Gastrocnemius medialis (tissue), 4 donors: ENCODE results near the gene MICB. TPM values are rescaled to one million over a fixed set of nuclear protein-coding genes. Genes with fewer than 3 reads are reported as not detected.

Source experiments
- ATAC-seq, 2 donors: fragments of 150-250 bp; one replicate each; pipeline ENCODE4 v1.9.1; 2016
- DNase-seq, 2 donors: peaks; one replicate each; pipeline ENCODE4 v3.0.0-alpha.2; 2019
- H3K27ac ChIP-seq, 4 donors: fragments of 200-600 bp; sonication (generic); 1 replicate in 1 of 4; 2 replicates in 3 of 4; pipeline ENCODE4 v1.5.1; 2016 to 2018; ENCODE audit warnings: mild to moderate bottlenecking in 2 of 4, moderate library complexity in 1 of 4
- H3K27me3 ChIP-seq, 3 donors: fragments of 200-600 bp; sonication (generic) in 2 of 3; 1 replicate in 1 of 3; 2 replicates in 2 of 3; pipeline versions ENCODE4 v1.5.1 to v1.6.0; 2016 to 2019; ENCODE audit warnings: mild to moderate bottlenecking in 1 of 3, moderate library complexity in 1 of 3
- H3K36me3 ChIP-seq, 2 donors: fragments of 200-600 bp; sonication (generic) in 1 of 2; one replicate each; pipeline ENCODE4 v1.5.1; 2017 to 2018
- H3K4me1 ChIP-seq, 2 donors: fragments of 200-600 bp; sonication (generic) in 1 of 2; one replicate each; pipeline ENCODE4 v1.5.1; 2016 to 2017; ENCODE audit warnings: mild to moderate bottlenecking in 2 of 2
- H3K4me3 ChIP-seq, 4 donors: fragments of 200-600 bp; sonication (generic) in 3 of 4; 1 replicate in 1 of 4; 2 replicates in 3 of 4; pipeline ENCODE4 v1.5.1; 2016 to 2019; ENCODE audit warnings: mild to moderate bottlenecking in 2 of 4
- H3K9me3 ChIP-seq, 3 donors: fragments of 200-600 bp; sonication (generic) in 2 of 3; 1 replicate in 1 of 3; 2 replicates in 2 of 3; pipeline ENCODE4 v1.5.1; 2016 to 2019
- CTCF ChIP-seq, 5 experiments: fragments of 450-650 bp in 3 of 5; fragments of 200-600 bp in 2 of 5; sonication (generic) in 2 of 5; IDR thresholded peaks in 4 of 5; conservative IDR thresholded peaks in 1 of 5; 1 replicate in 4 of 5; 2 replicates in 1 of 5; pipeline ENCODE4 v1.5.1; 2016 to 2019; ENCODE audit warnings: antibody characterized with exemption in 5 of 5, mild to moderate bottlenecking in 3 of 5, moderate library complexity in 3 of 5
- POLR2A ChIP-seq, 2 donors: fragments of 450-650 bp; IDR thresholded peaks; one replicate each; pipeline ENCODE4 v1.6.1; 2017; ENCODE audit warnings: antibody characterized with exemption in 2 of 2, mild to moderate bottlenecking in 2 of 2, moderate library complexity in 2 of 2
- in situ Hi-C, 4 donors: fragments of 200-750 bp; cut with MboI; loops; one replicate each; pipeline versions ENCODE4 v1.15.0 to v1.8.0; 2017; ENCODE audit warnings: low sequenced_read_pairs in 4 of 4
- intact Hi-C: fragments of 100-400 bp; cut with DNase I; formaldehyde crosslinking; loops from one replicate; pipeline ENCODE4 v1.15.1; 2023; ENCODE audit warnings: low total_unique reads
- total RNA-seq, 4 donors: library from RNA; depleted of rRNA; stranded (reverse); fragments of >200 nt; gene quantifications; one replicate each; pipeline versions ENCODE4 v1.1.0 to v1.2.3, GENCODE V29; 2016

Gene MICB
- total RNA-seq, 4 donors from 2014 or later, result 0.20 to 1.2 (median 0.50) TPM

- intact Hi-C loops, result no loop called here
- H3K4me1 ChIP-seq, result no peaks in the 10 kb centered on the region
- no peak overlapping the region for H3K4me3 ChIP-seq
- ATAC-seq (no peak), DNase-seq (no peak)
- no peaks in the 10 kb centered on the region for H3K36me3 ChIP-seq
- no peaks in the 10 kb centered on the region for H3K9me3 ChIP-seq
- in situ Hi-C loops, result no loop called here
- TF ChIP-seq CTCF (IDR thresholded peaks at IDR 0.05 in 4 of 5, conservative IDR thresholded peaks at IDR 0.05 in 1 of 5) (no peak), POLR2A (IDR thresholded peaks at IDR 0.05) (no peak)
- H3K27ac ChIP-seq, result no peak overlapping the region
- H3K27me3 ChIP-seq, result no peaks in the 10 kb centered on the region
Measured at GRCh38 chr6:31510007-31510406, 12.1 kb downstream of the MICB start.

- no peaks in the 10 kb centered on the region for H3K36me3 ChIP-seq
- no peak for TF ChIP-seq POLR2A (IDR thresholded peaks at IDR 0.05)
- no peak for TF ChIP-seq CTCF (IDR thresholded peaks at IDR 0.05 in 4 of 5, conservative IDR thresholded peaks at IDR 0.05 in 1 of 5)
- H3K4me3 ChIP-seq, result no peak overlapping the region
- no peaks in the 10 kb centered on the region for H3K9me3 ChIP-seq
- no peak for DNase-seq
- ATAC-seq, result no peak
- in situ Hi-C loops, result no loop called here
- no peaks in the 10 kb centered on the region for H3K27me3 ChIP-seq
- intact Hi-C loops, result no loop called here
- H3K27ac ChIP-seq, result no peak overlapping the region
- no peaks in the 10 kb centered on the region for H3K4me1 ChIP-seq
Measured at GRCh38 chr6:31513456-31514165, 15.7 kb downstream of the MICB start.

GRCh38 chr6:31521835-31522234 lies 23.9 kb downstream of the MICB start:
- no peaks in the 10 kb centered on the region for H3K36me3 ChIP-seq
- no peak for TF ChIP-seq POLR2A (IDR thresholded peaks at IDR 0.05)
- no peak for TF ChIP-seq CTCF (IDR thresholded peaks at IDR 0.05 in 4 of 5, conservative IDR thresholded peaks at IDR 0.05 in 1 of 5)
- no peak overlapping the region for H3K4me3 ChIP-seq
- no peaks in the 10 kb centered on the region for H3K4me1 ChIP-seq
- in situ Hi-C loops, result no loop called here
- ATAC-seq (no peak), DNase-seq (no peak)
- no peaks in the 10 kb centered on the region for H3K27me3 ChIP-seq
- no peaks in the 10 kb centered on the region for H3K9me3 ChIP-seq
- H3K27ac ChIP-seq, result no peak overlapping the region
- intact Hi-C loops, result no loop called here

- DNase-seq, result no peak
- H3K36me3 ChIP-seq, result peaks cover 0 to 10% of the 10 kb centered on the region in 2 donors
- no peaks in the 10 kb centered on the region for H3K4me1 ChIP-seq
- no peak overlapping the region for H3K4me3 ChIP-seq
- no peaks in the 10 kb centered on the region for H3K9me3 ChIP-seq
- no peak overlapping the region for H3K27ac ChIP-seq
- no peak for ATAC-seq
- TF ChIP-seq CTCF (IDR thresholded peaks at IDR 0.05 in 4 of 5, conservative IDR thresholded peaks at IDR 0.05 in 1 of 5), result no peak
- no peak for TF ChIP-seq POLR2A (IDR thresholded peaks at IDR 0.05)
- in situ Hi-C loops, result loop anchor here in 1 of 4 donors (25.0 kb wide), 1 partner anchor 662 kb away; the partner anchor contains the start of genes AGER, AGPAT1, GPSM3 and PBX2
- no peaks in the 10 kb centered on the region for H3K27me3 ChIP-seq
- intact Hi-C loops, result no loop called here
Measured at GRCh38 chr6:31525553-31525931, 27.6 kb downstream of the MICB start.
